HG03135 (cell line): ENCODE measurements around the gene TEX261.
A peak's percentile ranks its signal among the peaks of the same experiment; 100 is the strongest.

ENCODE experiments used
- ATAC-seq: cut with Tn5 transposase; IDR thresholded peaks from one replicate; pipeline ENCODE4 v1.9.1; 2021; ENCODE audit warnings: mild to moderate bottlenecking, moderate library complexity; ENCODE audit not compliant: unreplicated experiment

TEX261 gene

DNA sequence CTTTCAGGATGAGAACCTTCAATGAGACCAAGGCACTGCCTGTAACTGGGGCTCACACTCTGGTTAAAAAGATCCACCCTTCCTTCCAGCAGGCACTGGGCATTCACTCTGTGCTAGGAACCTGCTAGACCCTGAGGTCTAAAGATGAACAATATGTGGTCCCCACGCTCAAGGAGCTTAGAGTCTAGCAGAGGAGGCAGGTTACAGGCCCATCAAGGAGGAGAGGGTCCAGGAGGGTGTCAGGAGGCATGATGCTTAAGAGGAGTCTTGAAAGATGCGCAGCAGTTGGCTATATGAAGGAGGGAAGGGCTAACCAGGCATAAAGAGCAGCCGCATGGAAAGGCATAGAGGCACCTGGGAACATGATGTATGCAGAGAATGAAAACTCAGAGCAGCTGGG is 11.7 kb downstream of the TEX261 start:
- ATAC-seq: no peak

DNA sequence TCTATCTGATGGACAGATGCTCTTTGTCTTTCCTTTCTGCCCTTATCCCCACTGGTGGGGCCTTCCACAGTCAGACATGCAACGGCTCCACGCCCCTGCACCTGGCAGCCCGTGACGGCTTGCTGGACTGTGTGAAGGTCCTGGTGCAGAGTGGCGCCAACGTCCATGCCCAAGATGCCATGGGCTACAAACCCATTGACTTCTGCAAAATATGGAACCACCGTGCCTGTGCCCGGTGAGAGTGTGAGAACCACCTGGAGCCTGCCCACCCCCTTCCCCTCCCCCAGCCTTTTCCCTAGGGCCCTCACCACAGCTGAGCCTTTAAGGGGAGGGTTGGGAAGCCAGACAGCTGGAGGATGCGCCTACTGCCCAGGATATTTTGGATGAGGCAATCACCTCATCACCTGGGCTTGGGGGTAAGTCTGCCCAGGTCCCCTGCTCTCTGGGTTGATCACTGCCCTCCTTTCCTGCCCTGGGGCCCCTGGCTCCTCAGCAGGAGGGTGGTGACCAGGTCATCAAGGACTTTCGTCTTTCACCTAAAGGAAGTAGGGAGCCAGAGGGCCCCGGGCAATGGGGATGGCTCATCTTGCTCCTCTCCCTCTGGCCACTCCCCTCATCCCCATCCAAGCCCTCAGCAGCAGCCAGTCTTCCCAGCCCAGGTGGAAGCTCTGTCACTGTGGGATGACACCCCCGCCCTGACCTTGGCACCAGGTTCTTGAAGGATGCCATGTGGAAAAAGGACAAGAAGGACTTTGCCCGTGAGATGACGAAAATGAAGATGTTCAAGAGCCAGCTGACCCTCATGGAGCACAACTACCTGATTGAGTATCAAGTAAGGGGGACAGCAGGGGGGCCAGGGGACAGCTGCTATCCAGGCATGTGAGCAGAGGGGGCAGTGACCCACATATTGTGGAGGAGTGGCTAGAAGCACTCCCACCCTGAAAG is 12.5 kb downstream of the TEX261 start:
- ATAC-seq: no peak

DNA sequence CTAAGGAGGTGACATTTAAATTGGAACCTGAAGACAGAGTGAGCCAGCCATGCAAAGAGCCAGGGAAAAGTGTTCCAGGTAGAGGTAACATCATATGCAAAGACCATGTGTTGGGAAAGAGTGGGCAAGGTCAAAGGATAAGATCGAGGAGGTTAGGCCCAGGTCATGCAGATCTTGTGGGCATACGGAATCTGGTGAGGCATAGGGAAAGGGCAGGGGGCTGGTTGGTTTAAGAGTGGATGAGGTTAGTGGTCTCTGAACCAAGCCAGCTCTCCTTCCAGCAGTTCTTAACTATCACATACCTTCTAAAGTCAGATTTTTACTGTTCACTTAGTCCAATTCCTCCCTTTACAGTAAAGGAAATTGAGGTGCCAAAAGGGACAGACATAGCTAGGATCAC is 13.3 kb downstream of the TEX261 start:
- no peak for ATAC-seq

DNA sequence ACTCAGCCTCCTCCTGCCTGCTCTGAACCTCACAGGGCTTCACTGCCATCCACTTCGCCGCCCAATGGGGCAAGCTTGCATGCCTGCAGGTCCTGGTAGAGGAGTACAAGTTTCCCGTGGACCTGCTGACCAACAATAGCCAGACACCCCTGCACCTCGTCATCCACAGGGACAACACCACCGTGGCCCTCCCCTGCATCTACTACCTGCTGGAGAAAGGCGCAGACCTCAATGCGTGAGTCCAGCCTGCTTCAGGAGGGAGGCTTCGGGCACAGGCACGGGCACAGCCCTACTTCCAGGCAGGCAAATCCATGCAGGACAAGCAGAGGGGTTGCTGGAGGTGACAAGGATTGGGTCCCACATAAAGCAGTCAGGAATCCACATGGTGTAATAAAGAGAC is 15.0 kb downstream of the TEX261 start:
- ATAC-seq: no peak

DNA sequence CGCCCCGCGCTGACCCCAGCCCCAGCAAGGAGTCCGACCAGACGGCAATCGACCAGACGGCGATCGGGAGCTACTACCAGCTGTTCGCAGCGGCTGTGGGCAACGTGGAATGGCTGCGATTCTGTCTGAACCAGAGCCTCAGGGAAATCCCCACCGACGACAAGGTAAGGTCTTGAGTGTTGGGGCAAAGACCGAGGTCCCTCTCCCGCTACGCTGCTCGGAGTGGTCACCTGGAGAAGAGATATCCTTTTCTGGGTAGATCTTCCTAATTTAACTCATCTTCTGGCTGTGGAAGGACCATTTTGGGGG is 15.5 kb downstream of the TEX261 start:
- ATAC-seq: no peak

DNA sequence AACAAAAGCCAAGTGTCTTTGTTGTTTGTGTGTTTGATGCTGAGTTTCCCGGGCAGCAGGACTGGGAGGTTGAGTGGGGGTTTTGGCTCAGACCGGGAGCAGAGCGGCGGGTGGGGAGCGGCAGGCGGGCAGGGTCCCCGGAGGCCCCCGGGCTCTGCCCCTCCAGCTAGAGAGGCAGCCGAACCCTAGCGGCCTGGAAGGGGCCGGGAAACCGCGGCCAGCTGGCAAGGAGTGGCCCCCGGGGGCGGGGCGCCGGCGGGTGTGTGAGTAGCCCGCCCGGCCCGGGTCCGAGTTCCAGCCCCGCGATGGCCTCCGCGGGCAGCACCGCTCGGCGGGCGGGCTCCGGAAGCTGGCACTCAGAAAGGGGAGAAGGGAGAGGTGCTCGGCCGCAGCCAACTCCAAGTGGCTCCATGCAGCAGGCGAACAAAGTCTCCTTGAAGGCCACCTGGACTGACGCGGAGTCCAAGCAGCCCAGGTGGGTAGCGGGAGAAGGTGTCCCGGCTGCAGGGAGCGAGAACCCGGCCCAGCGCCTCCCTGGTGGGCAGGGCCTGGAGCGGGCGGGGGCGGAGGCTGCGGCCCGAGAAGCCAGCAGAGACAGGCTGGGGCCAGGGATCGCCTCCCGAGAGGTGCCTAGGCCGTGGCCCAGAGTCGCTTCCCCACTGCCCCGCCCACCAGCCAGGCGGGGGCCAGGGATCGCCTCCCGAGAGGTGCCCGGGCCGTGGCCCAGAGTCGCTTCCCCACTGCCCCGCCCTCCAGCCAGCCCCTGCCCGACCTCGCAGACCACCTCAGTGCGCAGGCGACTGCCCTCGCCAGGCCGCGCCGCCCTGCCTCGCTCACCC is 16.1 kb downstream of the TEX261 start, which contains the start of gene ANKRD53:
TSS of gene ANKRD53 (plus strand) at position 290 of the 839 bp plus-strand sequence. CDS start at position 306, 16 bp downstream.
- ATAC-seq: no peak

DNA sequence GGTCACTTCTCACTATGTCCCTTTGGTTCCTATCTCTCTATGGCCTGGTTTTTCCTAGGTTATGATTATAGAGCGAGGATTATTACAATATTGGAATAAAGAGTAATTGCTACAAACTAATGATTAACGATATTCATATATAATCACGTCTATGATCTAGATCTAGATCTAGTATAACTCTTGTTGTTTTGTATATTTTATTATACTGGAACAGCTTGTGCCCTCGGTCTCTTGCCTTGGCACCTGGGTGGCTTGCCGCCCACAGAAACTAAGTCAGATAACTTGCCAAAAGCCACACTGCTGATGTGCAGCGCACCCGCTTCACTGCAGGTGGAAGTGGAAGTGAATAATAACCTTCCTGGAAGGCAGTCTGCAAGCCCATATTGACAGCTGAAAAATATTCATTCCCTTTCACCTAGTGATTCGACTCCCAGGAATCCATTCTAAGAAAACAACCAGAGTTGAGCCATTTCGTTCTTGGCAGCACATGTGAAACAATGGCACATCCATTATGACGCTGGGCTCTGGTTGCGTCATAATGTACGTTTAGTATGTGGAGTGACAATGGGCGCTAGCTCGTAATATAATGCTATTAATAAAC is 17.0 kb downstream of the TEX261 start:
- no peak for ATAC-seq

DNA sequence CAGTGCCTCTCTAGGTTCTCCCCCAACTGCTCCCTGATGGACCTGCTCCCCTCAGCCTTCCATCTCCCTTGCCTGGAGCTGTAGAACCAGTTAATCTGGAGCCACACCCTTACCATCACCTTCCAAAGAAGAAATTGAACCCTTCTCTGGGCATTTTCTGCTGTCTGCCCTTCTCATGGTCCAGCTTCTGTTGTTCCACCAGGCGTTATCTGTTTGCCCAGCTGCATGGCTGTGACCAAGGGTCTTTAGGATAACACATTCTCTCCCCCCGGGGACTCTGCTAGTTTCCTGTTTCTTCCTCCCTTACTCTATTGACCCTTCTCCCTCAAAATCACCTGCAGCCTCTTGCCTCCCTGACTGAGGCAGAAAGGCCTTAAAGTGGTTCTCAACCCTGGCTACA is 19.4 kb downstream of the TEX261 start:
- no peak for ATAC-seq

DNA sequence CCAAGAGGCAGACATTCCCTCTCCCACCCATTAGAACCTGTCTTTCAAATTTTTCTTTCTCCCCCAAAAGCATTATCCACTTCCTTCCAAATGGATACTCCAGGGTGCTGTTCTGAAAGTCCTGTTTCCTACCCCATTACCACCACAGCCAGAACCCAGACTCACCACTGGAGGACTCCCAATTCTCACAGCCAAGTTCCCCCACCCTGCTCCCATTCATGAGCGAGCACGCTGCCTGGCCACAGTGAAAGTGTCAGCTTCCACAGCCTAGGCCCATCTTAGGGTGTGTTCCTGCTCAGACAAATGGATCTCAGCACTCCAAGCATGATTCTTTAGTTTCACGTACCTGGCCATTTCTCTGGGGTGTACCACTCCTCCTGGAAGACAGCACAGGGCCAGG is 20.1 kb downstream of the TEX261 start:
- no peak for ATAC-seq

DNA sequence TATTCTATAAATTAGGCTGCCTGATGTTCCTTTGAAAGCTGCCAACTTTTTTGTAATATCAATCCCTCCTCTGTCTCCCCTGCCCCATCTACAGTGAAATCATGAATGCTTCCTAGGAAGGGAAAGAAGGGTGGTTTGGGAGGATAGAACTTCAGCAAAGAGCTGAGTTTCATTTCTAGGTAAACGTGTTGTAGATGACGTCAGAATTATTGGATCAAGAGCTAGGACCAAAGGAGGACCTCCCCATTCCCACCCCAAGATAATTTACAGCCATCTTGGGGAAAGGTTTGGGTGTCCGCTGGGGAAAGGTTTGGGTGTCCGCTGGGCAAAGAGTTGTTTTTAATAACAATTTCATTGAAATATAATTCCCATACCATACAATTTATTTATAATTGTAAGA is 27.5 kb downstream of the TEX261 start:
- ATAC-seq: no peak

DNA sequence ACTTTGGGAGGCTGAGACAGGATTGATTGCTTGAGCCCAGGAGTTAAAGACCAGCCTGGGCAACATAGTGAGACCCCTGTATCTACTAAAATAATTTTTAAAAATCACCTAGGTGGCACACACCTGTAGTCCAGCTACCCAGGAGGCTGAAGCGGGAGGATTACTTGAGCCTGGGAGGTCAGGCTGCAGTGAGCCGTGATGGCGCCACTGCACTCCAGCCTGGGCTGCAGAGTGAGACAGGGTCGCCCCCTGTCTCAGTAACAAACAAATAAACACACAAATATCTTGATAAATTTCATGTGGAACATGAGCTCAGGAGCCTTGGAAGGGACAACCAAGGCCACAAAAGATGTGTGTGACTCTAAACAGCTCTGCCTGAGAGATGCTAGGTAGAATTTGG is 28.0 kb downstream of the TEX261 start:
- no peak for ATAC-seq

DNA sequence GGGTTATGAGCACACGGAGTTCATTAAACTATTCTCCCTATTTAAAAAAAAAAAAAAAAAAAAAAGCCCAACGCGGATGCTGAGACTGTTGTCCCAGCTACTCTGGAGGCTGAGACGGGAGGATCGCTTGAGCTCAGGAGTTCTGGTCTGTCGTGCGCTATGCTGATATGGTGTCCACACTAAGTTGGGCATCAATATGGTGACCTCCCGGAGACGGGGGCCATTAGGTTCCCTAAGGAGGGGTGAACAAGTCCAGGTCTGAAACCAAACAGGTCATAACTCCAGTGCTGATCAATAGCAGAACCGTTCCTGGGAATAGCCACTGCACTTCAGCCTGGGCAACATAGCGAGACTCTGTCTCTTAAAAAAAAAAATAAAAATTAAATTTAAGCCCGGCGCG is 29.2 kb downstream of the TEX261 start:
- ATAC-seq: no peak

DNA sequence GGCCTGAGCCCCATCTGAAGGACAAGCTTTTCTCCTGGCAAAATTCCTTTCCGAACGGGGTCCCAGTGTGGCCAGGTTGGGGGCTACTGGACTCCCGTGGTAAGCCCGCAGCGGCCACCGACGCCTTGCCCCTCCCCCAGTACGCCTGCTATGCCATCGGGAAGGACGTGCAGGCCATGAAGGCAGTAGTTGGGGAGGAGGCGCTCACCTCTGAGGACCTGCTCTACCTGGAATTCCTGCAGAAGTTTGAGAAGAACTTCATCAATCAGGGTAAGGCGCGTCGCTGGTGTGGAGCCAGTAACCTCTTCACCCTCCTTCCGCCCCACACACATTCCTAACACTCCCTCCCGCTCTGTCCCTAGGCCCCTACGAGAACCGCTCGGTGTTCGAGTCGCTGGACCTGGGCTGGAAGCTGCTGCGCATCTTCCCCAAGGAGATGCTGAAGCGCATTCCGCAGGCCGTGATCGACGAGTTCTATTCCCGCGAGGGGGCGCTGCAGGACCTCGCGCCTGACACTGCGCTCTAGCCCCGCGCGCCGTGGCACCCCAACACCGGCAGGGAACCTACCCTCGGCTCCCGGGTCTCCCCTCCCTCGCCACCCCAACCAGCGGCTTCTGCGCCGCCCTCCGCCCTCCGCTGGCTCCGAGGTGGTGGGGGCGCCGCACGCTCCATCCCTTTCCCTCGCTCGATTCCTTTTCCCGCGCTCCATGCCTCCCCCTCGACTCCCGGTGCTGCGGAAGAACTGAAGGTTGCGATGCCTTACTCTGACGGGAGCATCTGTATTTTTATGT is 29.9 kb downstream of the TEX261 start:
- peak; percentile 79 for ATAC-seq

DNA sequence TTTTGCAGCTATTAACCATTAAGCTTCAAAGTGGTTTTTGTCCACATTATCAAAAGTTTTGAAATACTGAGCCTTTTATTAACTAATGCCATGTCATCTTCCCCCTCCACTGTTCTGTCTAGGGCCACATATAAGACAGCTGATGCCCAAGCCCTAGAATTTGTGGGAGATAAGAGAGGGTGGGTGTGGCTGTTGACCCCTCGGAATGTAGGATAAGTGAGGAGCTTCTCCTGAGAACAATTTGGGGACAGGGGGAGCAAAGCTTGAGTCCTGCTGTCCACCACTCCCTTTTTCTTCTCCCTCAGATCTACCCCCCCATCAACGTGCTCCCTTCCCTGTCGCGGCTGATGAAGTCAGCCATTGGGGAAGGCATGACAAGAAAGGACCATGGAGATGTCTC is 30.5 kb downstream of the TEX261 start:
- no peak for ATAC-seq

DNA sequence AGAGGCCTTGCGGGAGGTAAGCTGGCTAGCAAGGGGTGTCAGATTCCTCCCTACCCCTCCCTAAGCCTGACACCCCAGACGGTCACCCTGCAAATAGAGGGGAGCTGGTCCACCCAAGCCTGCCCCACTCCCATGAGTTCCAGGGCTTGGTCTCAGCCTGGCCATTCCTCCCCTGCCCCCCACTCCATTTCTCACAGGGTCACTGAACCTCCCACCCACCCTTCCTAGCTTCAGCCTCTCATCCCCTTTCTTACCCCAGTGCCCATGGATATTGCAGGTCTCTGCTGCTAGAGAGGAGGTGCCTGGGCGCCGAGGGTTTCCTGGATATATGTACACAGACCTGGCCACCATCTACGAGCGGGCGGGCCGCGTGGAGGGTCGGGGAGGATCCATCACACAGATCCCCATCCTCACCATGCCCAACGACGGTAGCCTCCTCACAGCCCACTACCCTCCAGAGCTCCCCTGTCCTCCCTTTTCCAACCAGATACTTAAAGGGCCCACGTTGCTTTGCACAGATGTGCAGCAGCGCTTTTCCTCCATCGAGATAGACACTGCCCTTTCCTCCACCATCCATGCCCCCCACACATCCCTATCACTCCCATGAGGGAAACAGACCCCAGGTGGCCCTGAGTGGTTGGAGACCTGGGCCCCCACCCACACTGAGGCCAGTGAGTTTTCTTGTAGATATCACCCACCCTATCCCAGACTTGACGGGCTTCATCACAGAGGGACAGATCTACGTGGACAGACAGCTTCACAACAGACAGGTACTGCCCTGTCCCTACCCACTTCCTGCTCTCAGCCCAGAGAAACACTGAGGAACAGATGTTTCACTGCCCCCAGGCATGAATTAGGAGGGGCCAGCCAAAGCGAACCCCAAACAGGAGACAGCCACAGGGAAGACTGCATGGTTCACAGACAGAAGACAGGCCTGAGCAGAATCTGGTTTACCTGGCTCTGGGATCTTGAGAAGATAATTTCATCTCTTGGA is 31.5 kb downstream of the TEX261 start:
- no peak for ATAC-seq

DNA sequence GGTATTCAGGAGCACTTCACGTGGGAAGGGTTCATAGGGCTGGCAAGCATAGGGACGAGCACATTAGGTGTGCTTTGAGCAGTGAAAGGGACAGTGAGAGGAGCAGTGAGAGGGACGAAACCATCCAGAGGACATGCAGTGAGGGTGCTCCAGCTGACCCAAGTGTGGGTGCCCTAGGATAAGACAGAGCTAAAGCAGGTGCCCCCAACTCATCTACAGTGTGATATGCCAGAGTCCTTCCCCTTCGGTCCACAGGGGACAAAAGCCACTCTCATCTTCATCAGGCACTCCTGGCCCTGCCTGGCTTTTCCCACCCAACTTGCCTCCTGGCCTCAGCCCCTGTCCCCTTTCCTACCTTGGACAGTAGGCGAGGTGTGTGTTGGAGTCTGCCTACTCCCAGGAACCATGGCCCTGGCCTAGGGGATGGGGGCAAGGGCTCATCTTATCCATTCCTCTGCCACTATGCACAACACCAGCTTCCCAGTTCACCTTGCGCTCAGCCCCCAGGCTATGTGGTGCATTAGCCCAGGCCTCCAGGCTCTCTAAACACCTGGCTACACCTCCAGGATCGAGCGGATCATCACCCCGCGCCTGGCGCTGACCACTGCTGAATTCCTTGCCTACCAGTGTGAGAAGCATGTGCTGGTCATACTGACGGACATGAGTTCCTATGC is 32.3 kb downstream of the TEX261 start:
- ATAC-seq: no peak

DNA sequence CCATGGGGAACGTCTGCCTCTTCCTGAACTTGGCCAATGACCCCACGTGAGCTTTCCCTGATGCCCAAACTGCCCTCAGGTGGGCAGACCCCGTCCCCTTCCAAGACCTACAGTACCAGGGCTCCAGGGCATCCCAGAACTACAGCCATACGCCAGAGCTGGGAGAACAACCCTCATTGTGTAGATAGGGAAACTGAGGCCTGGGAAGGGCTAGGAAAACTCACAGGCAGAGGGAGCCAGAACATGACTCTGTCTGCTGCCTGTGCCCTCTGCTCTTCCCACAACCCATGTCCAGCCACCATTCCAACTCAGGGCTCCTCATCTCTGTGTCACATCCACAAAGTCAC is 33.1 kb downstream of the TEX261 start:
- ATAC-seq: no peak

DNA sequence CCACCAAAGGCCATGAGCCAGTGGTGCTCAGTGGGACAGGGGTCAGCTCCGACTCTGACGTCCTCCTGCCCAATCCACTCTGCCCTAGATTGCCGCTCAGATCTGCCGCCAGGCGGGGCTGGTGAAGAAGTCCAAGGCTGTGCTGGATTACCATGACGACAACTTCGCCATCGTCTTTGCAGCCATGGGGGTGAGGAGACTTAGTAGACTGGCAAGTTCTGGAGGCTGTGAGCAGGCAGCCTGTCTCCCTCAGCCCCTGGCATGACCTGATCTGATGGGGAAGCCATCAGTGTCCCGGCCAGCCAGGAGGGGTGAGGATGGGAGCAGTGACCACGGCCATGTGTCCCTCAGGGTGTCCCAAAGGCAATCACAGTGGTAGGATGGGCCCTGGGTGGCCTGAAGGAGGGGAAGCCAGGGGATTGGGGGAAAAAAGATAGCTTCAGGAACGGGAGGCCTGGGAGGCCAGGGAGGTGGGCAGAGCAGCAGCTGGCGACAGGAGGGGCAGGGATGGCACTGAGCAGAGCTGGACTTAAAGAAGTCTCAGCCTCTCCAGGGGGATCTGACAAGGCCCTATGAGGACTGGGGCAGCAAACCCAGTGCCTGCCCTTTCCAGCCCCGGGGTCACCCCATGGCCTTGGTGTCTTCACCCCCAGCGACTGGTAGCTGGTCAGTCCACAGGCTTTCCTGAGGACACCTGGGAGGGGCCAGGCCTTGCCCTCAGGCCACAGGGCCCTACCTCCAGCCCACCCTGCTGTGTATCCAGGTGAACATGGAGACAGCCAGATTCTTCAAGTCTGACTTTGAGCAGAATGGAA is 33.6 kb downstream of the TEX261 start:
- no peak for ATAC-seq
